ENCODE results near the gene SPDYE4. TPM values are rescaled to one million over a fixed set of nuclear protein-coding genes. Genes with fewer than 3 reads are reported as not detected.

The SPDYE4 gene
- total RNA-seq, 4 donors from 2014 or later = not detected

- Histone ChIP-seq H3K27me3 (no peaks in the 10 kb centered on the region), H3K4me1 (no peaks in the 10 kb centered on the region), H3K36me3 (no peaks in the 10 kb centered on the region), H3K4me3 (replicated peaks in 1 of 3) (no peak overlapping the region), H3K27ac (no peak overlapping the region), H3K9me3 (no peaks in the 10 kb centered on the region)
- intact Hi-C loops (cut with DNase I) = no loop called here
- WGBS, 2 donors = 67 to 74% methylated on average over 12 to 13 of the region's 13 CpGs
- DNase-seq = no peak
- TF ChIP-seq POLR2A (IDR thresholded peaks at IDR 0.05) = no peak
- no peak for TF ChIP-seq CTCF (IDR thresholded peaks at IDR 0.05)
Measured at GRCh38 chr17:8728251-8728938, 30.0 kb downstream of the SPDYE4 start.

GRCh38 chr17:8726941-8727555 is 31.3 kb downstream of the SPDYE4 start:
- Histone ChIP-seq H3K4me3 (replicated peaks in 1 of 3) (no peak overlapping the region), H3K9me3 (no peaks in the 10 kb centered on the region), H3K27ac (no peak overlapping the region), H3K27me3 (no peaks in the 10 kb centered on the region), H3K36me3 (no peaks in the 10 kb centered on the region), H3K4me1 (no peaks in the 10 kb centered on the region)
- WGBS, 2 donors = 66 to 70% methylated on average over 16 of the region's 17 CpGs
- no peak for TF ChIP-seq POLR2A (IDR thresholded peaks at IDR 0.05)
- no peak for TF ChIP-seq CTCF (IDR thresholded peaks at IDR 0.05)
- intact Hi-C loops (cut with DNase I) = no loop called here
- no peak for DNase-seq

DNA sequence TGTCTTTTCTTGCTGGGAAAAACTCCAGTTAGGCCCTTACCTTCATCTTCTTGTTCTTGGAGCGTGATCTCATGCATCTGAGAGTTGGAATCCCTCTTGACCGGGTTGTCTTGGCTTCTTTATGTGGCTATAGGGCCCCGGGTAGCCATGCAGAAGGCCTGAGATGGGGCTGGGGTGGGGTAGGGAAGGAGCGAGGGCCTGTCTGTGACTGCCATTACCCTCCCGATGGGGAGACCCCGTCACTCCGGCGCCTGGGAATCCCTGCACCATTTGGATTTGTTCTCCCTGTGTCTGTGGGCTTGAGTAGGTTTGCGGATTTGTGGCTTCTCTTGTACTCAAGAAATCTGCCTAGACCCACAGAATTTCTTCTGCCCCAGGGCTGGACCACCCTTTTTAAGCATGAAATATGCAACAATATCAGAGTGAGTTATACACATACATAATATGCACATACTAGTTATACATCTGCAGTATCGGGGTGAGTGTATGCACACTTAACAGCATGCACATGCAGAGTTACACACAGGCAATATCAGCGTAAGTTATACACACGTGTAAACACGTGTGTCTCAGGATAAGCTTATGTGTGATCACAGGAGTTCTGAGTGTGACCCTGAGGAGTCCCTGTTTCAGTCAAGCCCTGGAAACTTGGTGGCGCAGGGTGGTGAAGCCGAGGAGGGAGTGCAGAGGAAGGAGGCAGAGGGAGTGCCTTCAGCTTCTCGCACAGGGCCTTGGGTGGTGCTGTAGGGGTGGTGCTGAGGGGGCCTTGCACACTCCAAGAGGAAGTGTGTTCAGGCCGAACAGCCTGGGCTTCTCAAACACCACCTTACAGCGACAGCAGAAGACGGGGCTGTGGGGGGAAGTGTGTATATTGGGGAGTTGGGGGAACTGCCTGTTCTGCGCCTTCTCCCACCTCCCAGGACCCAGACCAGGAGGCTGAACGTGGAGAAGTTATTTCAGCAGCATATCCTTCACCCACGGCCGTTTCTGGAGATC is 32.2 kb downstream of the SPDYE4 start:
- Histone ChIP-seq H3K4me3 (replicated peaks in 1 of 3) (no peak overlapping the region), H3K27me3 (no peaks in the 10 kb centered on the region), H3K36me3 (no peaks in the 10 kb centered on the region), H3K4me1 (no peaks in the 10 kb centered on the region), H3K9me3 (no peaks in the 10 kb centered on the region), H3K27ac (no peak overlapping the region)
- no peak for DNase-seq
- TF ChIP-seq CTCF (IDR thresholded peaks at IDR 0.05) = no peak
- no peak for TF ChIP-seq POLR2A (IDR thresholded peaks at IDR 0.05)
- WGBS, 2 donors = 86 to 88% methylated on average over 22 to 23 of the region's 23 CpGs
- intact Hi-C loops (cut with DNase I) = no loop called here

DNA sequence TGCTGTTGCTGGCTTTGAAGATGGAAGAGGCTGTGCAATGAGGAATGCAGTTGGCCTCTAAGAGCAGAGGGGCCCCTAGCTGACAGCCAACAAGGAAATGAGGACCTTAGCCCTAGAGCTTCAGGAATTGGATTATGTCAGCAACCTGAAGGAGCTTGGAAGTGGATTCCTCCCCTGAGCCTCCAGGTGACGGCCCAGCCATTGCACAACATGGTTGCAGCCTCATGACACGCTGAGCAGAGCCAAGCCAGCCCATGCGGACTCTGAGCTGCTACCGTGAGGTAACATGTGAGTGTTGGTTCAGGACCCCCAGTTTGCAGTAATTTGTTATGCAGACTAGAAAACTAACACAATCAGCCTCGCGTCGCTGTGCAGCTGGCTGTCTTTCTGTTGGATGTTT is 33.9 kb downstream of the SPDYE4 start:
- TF ChIP-seq CTCF (IDR thresholded peaks at IDR 0.05) (no peak), POLR2A (IDR thresholded peaks at IDR 0.05) (no peak)
- intact Hi-C loops (cut with DNase I) = no loop called here
- DNase-seq = no peak
- Histone ChIP-seq H3K9me3 (no peaks in the 10 kb centered on the region), H3K4me3 (replicated peaks in 1 of 3) (no peak overlapping the region), H3K27me3 (no peaks in the 10 kb centered on the region), H3K36me3 (no peaks in the 10 kb centered on the region), H3K4me1 (no peaks in the 10 kb centered on the region), H3K27ac (no peak overlapping the region)
- WGBS, 2 donors = 80 to 87% methylated on average over 7 of the region's 7 CpGs
